K562 (cell line): ENCODE measurements around the gene KLF1. TPM values are rescaled to one million over a fixed set of nuclear protein-coding genes. Genes with fewer than 3 reads are reported as not detected.

Experiments used
- ARID4B ChIP-seq: sonication (generic); formaldehyde crosslinking; IDR thresholded peaks from 2 replicates; pipeline ENCODE4 v1.8.0; 2022; ENCODE audit warnings: mild to moderate bottlenecking, missing genetic modification reagents
- ATF7 ChIP-seq: fragments of 450-650 bp; IDR thresholded peaks from 2 replicates; pipeline ENCODE4 v1.7.1; 2014; ENCODE audit warnings: mild to moderate bottlenecking, moderate library complexity
- BCL6 ChIP-seq: fragments of 250-450 bp; sonication (Bioruptor Pico); IDR thresholded peaks from 2 replicates; pipeline ENCODE4 v1.4.0; 2020
- CC2D1A ChIP-seq: fragments of 450-650 bp; IDR thresholded peaks from 2 replicates; pipeline ENCODE4 v1.6.1; 2017; ENCODE audit warnings: mild to moderate bottlenecking
- MTA2 ChIP-seq: fragments of 450-650 bp; IDR thresholded peaks from 2 replicates; pipeline ENCODE4 v1.6.1; 2016; ENCODE audit warnings: low read depth
- MTA3 ChIP-seq: fragments of 450-650 bp; formaldehyde crosslinking; IDR thresholded peaks from 2 replicates; pipeline ENCODE4 v1.6.1; 2017; ENCODE audit warnings: mild to moderate bottlenecking, borderline replicate concordance
- TARDBP ChIP-seq: fragments of 450-650 bp; IDR thresholded peaks from 2 replicates; pipeline ENCODE4 v1.6.1; 2016
- ZKSCAN8 ChIP-seq: fragments of 200-800 bp; sonication (Bioruptor generic); IDR thresholded peaks from 2 replicates; pipeline ENCODE4 v1.6.1; 2016; ENCODE audit warnings: missing genetic modification characterization, missing compliant biosample characterization
- ZNF217 ChIP-seq: sonication (generic); formaldehyde crosslinking; IDR thresholded peaks from 2 replicates; pipeline ENCODE4 v1.8.0; 2022; ENCODE audit warnings: mild to moderate bottlenecking, missing genetic modification reagents
- ZNF518B ChIP-seq: fragments of 250-450 bp; sonication (Bioruptor Pico); IDR thresholded peaks from 2 replicates; pipeline ENCODE4 v1.5.0; 2021; ENCODE audit warnings: mild to moderate bottlenecking, moderate library complexity
- polyA plus RNA-seq, 8 experiments: library from polyadenylated mRNA; depleted of rRNA in 4 of 8; stranded (reverse) in 5 of 8; unstranded in 3 of 8; fragments of >200 nt; fragmentation: Nextera tagmentation in 2 of 8; fragmentation: Illumina TruSeq in 1 of 8; extraction: Ambion mirVana in 2 of 8; extraction: Trizol in 1 of 8; gene quantifications; 2 replicates each; pipeline versions ENCODE4 v1.2.1 to v1.2.3, GENCODE V29; 2011 to 2014; ENCODE audit warnings: inconsistent platforms in 1 of 8, missing spikeins in 1 of 8
- total RNA-seq, 7 experiments: library from RNA; depleted of rRNA in 6 of 7; stranded (reverse); fragments of >200 nt in 6 of 7; fragmentation: Illumina TruSeq in 2 of 7; extraction: Trizol in 2 of 7; gene quantifications; 2 replicates each; pipeline versions ENCODE4 v1.2.1 to v1.2.3, GENCODE V29; 2011 to 2021; ENCODE audit warnings: low replicate concordance in 1 of 7
- TF ChIP-seq, protein P1 (sequence below): conservative IDR thresholded peaks from 2 replicates; pipeline ENCODE4 v1.6.1; 2011; ENCODE audit warnings: low read depth, mild to moderate bottlenecking, low read length; ENCODE audit not compliant: control insufficient read depth
- TF ChIP-seq, protein P2 (sequence below), 2 experiments: fragments of 450-650 bp in 1 of 2; sonication (generic) in 1 of 2; formaldehyde crosslinking in 1 of 2; IDR thresholded peaks in 1 of 2; conservative IDR thresholded peaks in 1 of 2; 2 replicates each; pipeline versions ENCODE4 v1.6.1 to v1.8.1; 2016 to 2023; ENCODE audit warnings: mild to moderate bottlenecking in 2 of 2, moderate library complexity in 2 of 2, inconsistent platforms in 1 of 2, missing genetic modification reagents in 1 of 2

KLF1 gene
- total and polyA plus RNA-seq, 9 of the 15 experiments (the other 6 are each of a cell fraction or from before 2014, with no cell fraction given): 8.4 to 163 (median 47.3) TPM

- TF ChIP-seq, protein P1, sequence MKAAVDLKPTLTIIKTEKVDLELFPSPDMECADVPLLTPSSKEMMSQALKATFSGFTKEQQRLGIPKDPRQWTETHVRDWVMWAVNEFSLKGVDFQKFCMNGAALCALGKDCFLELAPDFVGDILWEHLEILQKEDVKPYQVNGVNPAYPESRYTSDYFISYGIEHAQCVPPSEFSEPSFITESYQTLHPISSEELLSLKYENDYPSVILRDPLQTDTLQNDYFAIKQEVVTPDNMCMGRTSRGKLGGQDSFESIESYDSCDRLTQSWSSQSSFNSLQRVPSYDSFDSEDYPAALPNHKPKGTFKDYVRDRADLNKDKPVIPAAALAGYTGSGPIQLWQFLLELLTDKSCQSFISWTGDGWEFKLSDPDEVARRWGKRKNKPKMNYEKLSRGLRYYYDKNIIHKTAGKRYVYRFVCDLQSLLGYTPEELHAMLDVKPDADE: peak; percentile 29; the same call in 1 of the 2 replicates
- no peak for TF ChIP-seq ZNF518B (CRISPR knock-in tag)
- TF ChIP-seq MTA2: peak; percentile 85
- TF ChIP-seq CC2D1A: peak; percentile 72; the same call in 1 of the 2 replicates
- TF ChIP-seq MTA3: no peak
- TF ChIP-seq ARID4B: no peak
- TF ChIP-seq ATF7: no peak
- no peak for TF ChIP-seq ZKSCAN8 (CRISPR knock-in tag)
- TF ChIP-seq, protein P2, sequence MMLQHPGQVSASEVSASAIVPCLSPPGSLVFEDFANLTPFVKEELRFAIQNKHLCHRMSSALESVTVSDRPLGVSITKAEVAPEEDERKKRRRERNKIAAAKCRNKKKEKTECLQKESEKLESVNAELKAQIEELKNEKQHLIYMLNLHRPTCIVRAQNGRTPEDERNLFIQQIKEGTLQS (IDR thresholded peaks at IDR 0.05): no peak
- TF ChIP-seq, protein P2 (CRISPR knock-in tag; conservative IDR thresholded peaks at IDR 0.05): no peak
- TF ChIP-seq TARDBP: no peak
- TF ChIP-seq ZNF217 (CRISPR knock-in tag): no peak
- TF ChIP-seq BCL6 (CRISPR knock-in tag): no peak
These were observed 1.0 kb downstream of the KLF1 start (continued) for GRCh38 chr19:12885749-12886650.
